ENCODE data around the gene NGF. TPM values are rescaled to one million over a fixed set of nuclear protein-coding genes. Genes with fewer than 3 reads are reported as not detected.

The NGF gene
- total RNA-seq, 1 donor from 2014 or later = 41.7 TPM

- H3K4me3 Mint-ChIP-seq (ENCODE audit: unreplicated experiment) = no peak overlapping the region
- peaks cover 6% of the 10 kb centered on the region for H3K36me3 Mint-ChIP-seq (ENCODE audit: low read depth)
- H3K4me1 Mint-ChIP-seq (ENCODE audit: low read depth) = peaks cover 58% of the 10 kb centered on the region
- no peak for DNase-seq (ENCODE audit: low spot score)
- no peaks in the 10 kb centered on the region for H3K9me3 Mint-ChIP-seq (ENCODE audit: low read depth)
- TF ChIP-seq CTCF (IDR thresholded peaks at IDR 0.05) = no peak
- H3K27me3 Mint-ChIP-seq (ENCODE audit: low read depth) = no peaks in the 10 kb centered on the region
- H3K27ac Mint-ChIP-seq (ENCODE audit: unreplicated experiment) = no peak overlapping the region
Observed at GRCh38 chr1:115308969-115309368, 29.1 kb downstream of the NGF start.

DNA sequence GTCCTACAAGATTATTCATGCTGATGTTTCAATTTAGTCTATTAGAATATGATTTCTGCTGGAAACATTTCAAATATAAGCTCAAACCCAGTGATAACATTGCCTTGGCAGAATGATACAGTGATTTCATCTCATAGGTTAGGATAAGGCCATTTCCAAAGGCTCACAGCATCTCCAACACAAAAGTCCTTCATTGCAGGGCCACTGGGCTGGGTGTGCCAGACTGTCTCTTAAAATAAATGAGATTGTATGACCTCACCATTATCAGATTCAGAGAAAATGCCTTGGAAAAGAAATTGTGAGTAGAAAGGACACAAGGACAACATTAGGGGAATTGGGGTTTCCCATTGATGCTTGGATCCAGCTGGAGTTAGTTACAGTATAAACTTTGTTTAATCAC, 30.4 kb downstream of the NGF start:
- Mint-ChIP-seq H3K27ac (ENCODE audit: unreplicated experiment) (no peak overlapping the region), H3K9me3 (ENCODE audit: low read depth) (no peaks in the 10 kb centered on the region), H3K4me3 (ENCODE audit: unreplicated experiment) (no peak overlapping the region), H3K27me3 (ENCODE audit: low read depth) (no peaks in the 10 kb centered on the region), H3K4me1 (ENCODE audit: low read depth) (peaks cover 56% of the 10 kb centered on the region), H3K36me3 (ENCODE audit: low read depth) (peaks cover 9% of the 10 kb centered on the region)
- no peak for DNase-seq (ENCODE audit: low spot score)
- TF ChIP-seq CTCF (IDR thresholded peaks at IDR 0.05) = no peak

- no peak for DNase-seq (ENCODE audit: low spot score)
- Mint-ChIP-seq H3K4me3 (ENCODE audit: unreplicated experiment) (no peak overlapping the region), H3K4me1 (ENCODE audit: low read depth) (peaks cover 60% of the 10 kb centered on the region), H3K36me3 (ENCODE audit: low read depth) (peaks cover 12% of the 10 kb centered on the region), H3K27me3 (ENCODE audit: low read depth) (no peaks in the 10 kb centered on the region), H3K27ac (ENCODE audit: unreplicated experiment) (no peak overlapping the region), H3K9me3 (ENCODE audit: low read depth) (no peaks in the 10 kb centered on the region)
- TF ChIP-seq CTCF (IDR thresholded peaks at IDR 0.05) = no peak
Observed at GRCh38 chr1:115306146-115306545, 31.9 kb downstream of the NGF start.

GRCh38 chr1:115303364-115303763, 34.7 kb downstream of the NGF start:
- Mint-ChIP-seq H3K4me3 (ENCODE audit: unreplicated experiment) (no peak overlapping the region), H3K36me3 (ENCODE audit: low read depth) (peaks cover 11% of the 10 kb centered on the region), H3K9me3 (ENCODE audit: low read depth) (no peaks in the 10 kb centered on the region), H3K4me1 (ENCODE audit: low read depth) (peaks cover 73% of the 10 kb centered on the region), H3K27me3 (ENCODE audit: low read depth) (no peaks in the 10 kb centered on the region), H3K27ac (ENCODE audit: unreplicated experiment) (no peak overlapping the region)
- no peak for DNase-seq (ENCODE audit: low spot score)
- TF ChIP-seq CTCF (IDR thresholded peaks at IDR 0.05) = no peak

GRCh38 chr1:115302390-115302961, 35.6 kb downstream of the NGF start:
- no peak for DNase-seq (ENCODE audit: low spot score)
- H3K27ac Mint-ChIP-seq (ENCODE audit: unreplicated experiment) = peak overlapping the region; percentile 86
- H3K9me3 Mint-ChIP-seq (ENCODE audit: low read depth) = no peaks in the 10 kb centered on the region
- peaks cover 11% of the 10 kb centered on the region for H3K36me3 Mint-ChIP-seq (ENCODE audit: low read depth)
- H3K4me3 Mint-ChIP-seq (ENCODE audit: unreplicated experiment) = no peak overlapping the region
- H3K27me3 Mint-ChIP-seq (ENCODE audit: low read depth) = no peaks in the 10 kb centered on the region
- H3K4me1 Mint-ChIP-seq (ENCODE audit: low read depth) = peaks cover 79% of the 10 kb centered on the region
- no peak for TF ChIP-seq CTCF (IDR thresholded peaks at IDR 0.05)
